ENCODE measurements around the gene NBAS.

The NBAS gene

GRCh38 chr2:15160201-15160991 is 400.7 kb downstream of the NBAS start:
- Histone ChIP-seq H3K27me3 (ENCODE audit: insufficient read depth, low read length) (no peaks in the 10 kb centered on the region), H3K4me1 (ENCODE audit: control insufficient read depth, insufficient read depth, low read length, unreplicated experiment) (no peaks in the 10 kb centered on the region), H3K27ac (ENCODE audit: low read depth, low read length) (no peak overlapping the region), H3K4me3 (ENCODE audit: low read depth, low read length) (no peak overlapping the region), H2AFZ (ENCODE audit: low read length, unreplicated experiment) (no peak overlapping the region), H3K79me2 (ENCODE audit: control insufficient read depth, insufficient read depth, low read length, unreplicated experiment) (no peaks in the 10 kb centered on the region), H3K36me3 (ENCODE audit: insufficient read depth, low read length) (no peaks in the 10 kb centered on the region)

GRCh38 chr2:15159751-15160177 is 401.4 kb downstream of the NBAS start:
- Histone ChIP-seq H3K4me3 (ENCODE audit: low read depth, low read length) (no peak overlapping the region), H3K4me1 (ENCODE audit: control insufficient read depth, insufficient read depth, low read length, unreplicated experiment) (no peaks in the 10 kb centered on the region), H3K79me2 (ENCODE audit: control insufficient read depth, insufficient read depth, low read length, unreplicated experiment) (no peaks in the 10 kb centered on the region), H3K36me3 (ENCODE audit: insufficient read depth, low read length) (no peaks in the 10 kb centered on the region), H2AFZ (ENCODE audit: low read length, unreplicated experiment) (no peak overlapping the region), H3K27me3 (ENCODE audit: insufficient read depth, low read length) (no peaks in the 10 kb centered on the region), H3K27ac (ENCODE audit: low read depth, low read length) (no peak overlapping the region)

- Histone ChIP-seq H2AFZ (ENCODE audit: low read length, unreplicated experiment) (no peak overlapping the region), H3K4me1 (ENCODE audit: control insufficient read depth, insufficient read depth, low read length, unreplicated experiment) (no peaks in the 10 kb centered on the region), H3K79me2 (ENCODE audit: control insufficient read depth, insufficient read depth, low read length, unreplicated experiment) (no peaks in the 10 kb centered on the region), H3K27me3 (ENCODE audit: insufficient read depth, low read length) (no peaks in the 10 kb centered on the region), H3K4me3 (ENCODE audit: low read depth, low read length) (no peak overlapping the region), H3K27ac (ENCODE audit: low read depth, low read length) (no peak overlapping the region), H3K36me3 (ENCODE audit: insufficient read depth, low read length) (no peaks in the 10 kb centered on the region)
Measured at GRCh38 chr2:15159206-15159605, 401.9 kb downstream of the NBAS start.

- H2AFZ ChIP-seq (ENCODE audit: low read length, unreplicated experiment), result no peak overlapping the region
Measured at GRCh38 chr2:15158532-15158931, 402.6 kb downstream of the NBAS start.

GRCh38 chr2:15158100-15158499 is 403.0 kb downstream of the NBAS start:
- H3K27ac ChIP-seq (ENCODE audit: low read depth, low read length), result no peak overlapping the region

More at GRCh38 chr2:15158532-15158931, 402.6 kb downstream of the NBAS start:
- Histone ChIP-seq H3K36me3 (ENCODE audit: insufficient read depth, low read length) (no peaks in the 10 kb centered on the region), H3K4me1 (ENCODE audit: control insufficient read depth, insufficient read depth, low read length, unreplicated experiment) (no peaks in the 10 kb centered on the region), H3K4me3 (ENCODE audit: low read depth, low read length) (no peak overlapping the region), H3K79me2 (ENCODE audit: control insufficient read depth, insufficient read depth, low read length, unreplicated experiment) (no peaks in the 10 kb centered on the region), H3K27me3 (ENCODE audit: insufficient read depth, low read length) (no peaks in the 10 kb centered on the region), H3K27ac (ENCODE audit: low read depth, low read length) (no peak overlapping the region)

GRCh38 chr2:15155959-15156574 is 405.1 kb downstream of the NBAS start:
- no peaks in the 10 kb centered on the region for H3K79me2 ChIP-seq (ENCODE audit: control insufficient read depth, insufficient read depth, low read length, unreplicated experiment)
- no peak overlapping the region for H3K4me3 ChIP-seq (ENCODE audit: low read depth, low read length)
- no peak overlapping the region for H3K27ac ChIP-seq (ENCODE audit: low read depth, low read length)
- H3K36me3 ChIP-seq (ENCODE audit: insufficient read depth, low read length), result no peaks in the 10 kb centered on the region
- no peaks in the 10 kb centered on the region for H3K4me1 ChIP-seq (ENCODE audit: control insufficient read depth, insufficient read depth, low read length, unreplicated experiment)
- H2AFZ ChIP-seq (ENCODE audit: low read length, unreplicated experiment), result no peak overlapping the region
- H3K27me3 ChIP-seq (ENCODE audit: insufficient read depth, low read length), result peaks cover 3% of the 10 kb centered on the region; the same call in 1 of the 2 replicates

More at GRCh38 chr2:15158100-15158499, 403.0 kb downstream of the NBAS start:
- Histone ChIP-seq H3K4me3 (ENCODE audit: low read depth, low read length) (no peak overlapping the region), H3K27me3 (ENCODE audit: insufficient read depth, low read length) (no peaks in the 10 kb centered on the region), H3K36me3 (ENCODE audit: insufficient read depth, low read length) (no peaks in the 10 kb centered on the region), H2AFZ (ENCODE audit: low read length, unreplicated experiment) (no peak overlapping the region), H3K4me1 (ENCODE audit: control insufficient read depth, insufficient read depth, low read length, unreplicated experiment) (no peaks in the 10 kb centered on the region), H3K79me2 (ENCODE audit: control insufficient read depth, insufficient read depth, low read length, unreplicated experiment) (no peaks in the 10 kb centered on the region)

- no peak overlapping the region for H3K27ac ChIP-seq (ENCODE audit: low read depth, low read length)
- H3K36me3 ChIP-seq (ENCODE audit: insufficient read depth, low read length), result no peaks in the 10 kb centered on the region
- no peaks in the 10 kb centered on the region for H3K79me2 ChIP-seq (ENCODE audit: control insufficient read depth, insufficient read depth, low read length, unreplicated experiment)
- no peak overlapping the region for H3K4me3 ChIP-seq (ENCODE audit: low read depth, low read length)
- H3K4me1 ChIP-seq (ENCODE audit: control insufficient read depth, insufficient read depth, low read length, unreplicated experiment), result no peaks in the 10 kb centered on the region
- H3K27me3 ChIP-seq (ENCODE audit: insufficient read depth, low read length), result peaks cover 3% of the 10 kb centered on the region; the same call in 1 of the 2 replicates
- H2AFZ ChIP-seq (ENCODE audit: low read length, unreplicated experiment), result no peak overlapping the region
Measured at GRCh38 chr2:15154297-15154696, 406.8 kb downstream of the NBAS start.

- H3K4me3 ChIP-seq (ENCODE audit: low read depth, low read length), result no peak overlapping the region
- peaks cover 3% of the 10 kb centered on the region; the same call in 1 of the 2 replicates for H3K27me3 ChIP-seq (ENCODE audit: insufficient read depth, low read length)
- H2AFZ ChIP-seq (ENCODE audit: low read length, unreplicated experiment), result no peak overlapping the region
- H3K27ac ChIP-seq (ENCODE audit: low read depth, low read length), result no peak overlapping the region
- H3K79me2 ChIP-seq (ENCODE audit: control insufficient read depth, insufficient read depth, low read length, unreplicated experiment), result no peaks in the 10 kb centered on the region
- no peaks in the 10 kb centered on the region for H3K36me3 ChIP-seq (ENCODE audit: insufficient read depth, low read length)
- no peaks in the 10 kb centered on the region for H3K4me1 ChIP-seq (ENCODE audit: control insufficient read depth, insufficient read depth, low read length, unreplicated experiment)
Measured at GRCh38 chr2:15152382-15152781, 408.8 kb downstream of the NBAS start.

GRCh38 chr2:15149063-15149462 is 412.1 kb downstream of the NBAS start:
- H3K4me1 ChIP-seq (ENCODE audit: control insufficient read depth, insufficient read depth, low read length, unreplicated experiment), result no peaks in the 10 kb centered on the region
- no peaks in the 10 kb centered on the region for H3K36me3 ChIP-seq (ENCODE audit: insufficient read depth, low read length)
- H3K4me3 ChIP-seq (ENCODE audit: low read depth, low read length), result no peak overlapping the region
- H3K27me3 ChIP-seq (ENCODE audit: insufficient read depth, low read length), result peaks cover 5% of the 10 kb centered on the region; the same call in 1 of the 2 replicates
- H3K79me2 ChIP-seq (ENCODE audit: control insufficient read depth, insufficient read depth, low read length, unreplicated experiment), result no peaks in the 10 kb centered on the region
- H3K27ac ChIP-seq (ENCODE audit: low read depth, low read length), result no peak overlapping the region
- H2AFZ ChIP-seq (ENCODE audit: low read length, unreplicated experiment), result no peak overlapping the region

- no peak overlapping the region for H2AFZ ChIP-seq (ENCODE audit: low read length, unreplicated experiment)
- no peaks in the 10 kb centered on the region for H3K4me1 ChIP-seq (ENCODE audit: control insufficient read depth, insufficient read depth, low read length, unreplicated experiment)
- no peaks in the 10 kb centered on the region for H3K79me2 ChIP-seq (ENCODE audit: control insufficient read depth, insufficient read depth, low read length, unreplicated experiment)
- 0 out of 2 replicates have a peak, but pooled peaks cover 3% of the 10 kb centered on the region for H3K27me3 ChIP-seq (ENCODE audit: insufficient read depth, low read length)
- no peaks in the 10 kb centered on the region for H3K36me3 ChIP-seq (ENCODE audit: insufficient read depth, low read length)
- H3K4me3 ChIP-seq (ENCODE audit: low read depth, low read length), result no peak overlapping the region
- no peak overlapping the region for H3K27ac ChIP-seq (ENCODE audit: low read depth, low read length)
Measured at GRCh38 chr2:15147591-15147990, 413.5 kb downstream of the NBAS start.

GRCh38 chr2:15146960-15147359 is 414.2 kb downstream of the NBAS start:
- Histone ChIP-seq H3K79me2 (ENCODE audit: control insufficient read depth, insufficient read depth, low read length, unreplicated experiment) (no peaks in the 10 kb centered on the region), H3K36me3 (ENCODE audit: insufficient read depth, low read length) (no peaks in the 10 kb centered on the region), H3K4me1 (ENCODE audit: control insufficient read depth, insufficient read depth, low read length, unreplicated experiment) (no peaks in the 10 kb centered on the region)

More at GRCh38 chr2:15146960-15147359, 414.2 kb downstream of the NBAS start:
- H2AFZ ChIP-seq (ENCODE audit: low read length, unreplicated experiment), result no peak overlapping the region
- H3K27ac ChIP-seq (ENCODE audit: low read depth, low read length), result no peak overlapping the region
- H3K27me3 ChIP-seq (ENCODE audit: insufficient read depth, low read length), result 0 out of 2 replicates have a peak, but pooled peaks cover 3% of the 10 kb centered on the region
- no peak overlapping the region for H3K4me3 ChIP-seq (ENCODE audit: low read depth, low read length)

Measured in ACC112 (cell line).